NCI-H345 treated with DMSO at 0.1 percent for 48 hours (cell line): ENCODE measurements around the gene HRG.
"Not testable (repeated sequence)": the region's sequence is repeated elsewhere in the genome, so short reads cannot be mapped to it uniquely, and the experiment has no call there.

Experiments used
- DNase-seq: peaks from one replicate; lab custom pipeline; 2025; ENCODE audit not compliant: unreplicated experiment; lab: John Stamatoyannopoulos, UW

The HRG gene

DNA sequence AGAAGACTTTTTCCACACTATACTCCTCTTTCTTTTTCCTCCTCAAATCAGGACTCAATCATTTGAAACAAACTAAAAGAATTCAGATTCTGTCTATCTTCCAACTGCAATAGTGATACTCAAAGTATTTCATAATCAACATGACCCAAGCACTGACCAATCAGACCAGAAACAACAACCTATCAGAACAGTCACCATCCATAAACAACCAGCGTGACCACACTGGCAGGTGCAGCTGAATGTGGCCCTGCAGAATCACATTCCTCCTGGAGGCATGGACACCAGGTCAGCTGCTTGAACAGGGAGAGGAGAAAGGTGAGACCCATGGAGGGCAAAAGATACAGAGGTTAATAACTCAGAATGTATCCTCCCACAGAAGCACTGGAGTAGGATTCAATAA is 13.3 kb downstream of the HRG start:
- DNase-seq = no peak

DNA sequence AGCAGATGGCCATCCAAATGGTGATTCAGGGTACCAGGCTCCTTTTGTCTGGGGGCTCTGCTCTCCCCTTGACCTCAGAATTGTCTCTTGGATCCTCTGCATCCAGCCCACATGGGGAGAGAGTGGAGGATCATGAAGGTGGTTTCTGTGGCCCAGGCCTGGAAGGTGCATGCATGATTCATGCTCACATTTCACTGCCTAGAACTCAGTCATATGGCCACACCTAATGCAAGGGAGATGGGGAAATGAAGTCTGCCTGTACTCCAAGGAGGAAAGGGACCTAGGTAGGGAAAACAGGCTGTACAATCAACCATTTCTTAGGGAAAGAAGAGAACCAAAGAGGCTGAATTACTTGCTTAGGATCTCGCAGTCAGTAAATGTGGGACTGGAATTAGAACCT is 15.1 kb downstream of the HRG start:
- DNase-seq = no peak

DNA sequence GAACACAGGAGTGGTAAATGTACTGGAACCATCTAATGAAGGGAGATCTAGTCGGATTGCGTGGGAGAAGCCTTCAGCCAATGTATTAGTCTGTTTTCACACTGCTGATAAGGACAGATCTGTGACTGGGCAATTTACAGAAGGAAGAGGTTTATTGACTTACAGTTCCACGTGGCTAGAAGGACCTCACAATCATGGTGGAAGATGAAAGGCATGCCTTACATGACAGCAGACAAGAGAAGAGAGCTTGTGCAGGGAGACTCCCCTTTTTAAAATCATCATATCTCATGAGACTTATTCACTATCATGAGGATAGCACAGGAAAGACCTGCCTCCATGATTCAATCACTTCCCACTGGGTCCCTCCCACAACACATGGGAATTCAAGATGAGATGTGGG is 17.0 kb downstream of the HRG start:
- no peak for DNase-seq

DNA sequence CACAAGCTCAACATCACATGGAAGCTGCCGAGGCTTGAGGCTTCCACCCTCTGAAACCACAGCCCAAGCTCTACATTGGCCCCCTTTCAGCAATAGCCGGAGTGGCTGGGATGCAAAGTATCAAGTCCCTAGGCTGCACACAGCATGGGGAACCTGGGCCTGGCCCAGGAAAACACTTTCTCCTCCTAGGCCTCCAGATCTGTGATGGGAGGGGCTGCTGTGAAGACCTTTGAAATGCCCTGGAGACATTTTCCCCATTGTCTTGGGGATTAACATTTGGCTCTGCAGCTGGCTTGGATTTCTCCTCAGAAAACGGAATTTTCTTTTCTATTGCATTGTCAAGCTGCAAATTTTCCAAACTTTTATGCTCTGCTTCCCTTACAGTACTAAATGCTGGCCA is 18.2 kb downstream of the HRG start:
- no peak for DNase-seq

DNA sequence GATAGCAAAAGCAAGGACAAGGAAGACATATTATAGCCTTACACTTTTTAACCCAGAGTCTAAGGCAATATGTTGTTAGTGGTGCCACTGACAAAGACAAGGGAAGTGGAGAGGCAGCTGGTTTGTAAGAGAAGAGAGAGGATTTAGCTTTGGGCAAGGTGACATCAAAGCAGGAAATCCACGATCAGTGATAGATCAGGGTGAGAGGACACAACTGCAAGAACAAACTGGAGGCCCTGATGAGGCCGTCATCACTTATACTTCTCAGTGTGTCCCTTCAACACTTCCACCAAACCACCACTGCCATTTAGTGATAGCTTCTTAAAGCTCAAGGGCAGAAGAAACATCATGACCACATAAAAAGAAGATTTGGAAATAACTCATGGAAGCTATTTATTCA is 20.7 kb downstream of the HRG start:
- DNase-seq = not testable (repeated sequence)

DNA sequence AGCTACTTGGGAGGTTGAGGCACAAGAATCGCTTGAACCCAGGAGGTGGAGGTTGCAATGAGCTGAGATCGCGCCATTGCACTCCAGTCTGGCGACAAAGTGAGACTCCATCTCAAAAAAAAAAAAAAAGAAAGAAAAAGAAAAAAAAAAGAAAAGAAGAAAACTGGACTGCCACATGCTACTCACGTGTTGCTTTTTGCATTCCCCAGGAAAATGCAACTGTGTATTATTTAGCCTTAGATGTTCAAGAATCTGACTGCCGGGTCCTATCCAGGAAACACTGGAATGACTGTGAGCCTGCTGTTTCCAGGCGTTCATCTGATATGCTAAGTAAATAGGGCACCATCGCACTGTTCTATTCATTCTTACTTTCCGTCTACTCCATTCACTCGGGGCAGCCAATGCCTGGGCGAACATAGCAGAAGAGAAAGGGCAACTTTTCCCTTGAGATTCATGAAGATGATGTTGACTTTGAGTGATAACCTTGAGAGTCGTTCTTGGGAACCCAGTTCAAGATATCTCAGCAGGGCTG is 21.4 kb downstream of the HRG start:
- DNase-seq = no peak

DNA sequence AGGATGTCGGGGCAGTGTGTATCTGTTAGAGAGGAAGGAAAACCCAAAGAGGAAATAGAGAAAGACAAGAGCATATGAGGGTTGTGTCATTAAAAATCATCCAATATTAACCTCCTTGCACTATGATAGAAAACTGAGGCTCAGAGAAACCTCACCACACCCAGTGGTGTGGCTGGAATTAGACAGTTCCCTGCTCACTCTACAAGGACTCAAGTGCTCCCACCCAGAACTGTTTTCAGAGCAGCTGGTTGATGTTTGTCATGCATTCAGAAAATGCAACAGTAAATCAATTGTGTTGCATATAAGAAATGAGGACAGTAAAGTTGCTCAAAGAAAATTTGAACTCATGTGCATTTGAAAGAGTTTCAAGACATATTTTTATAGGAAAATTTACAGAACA is 24.5 kb downstream of the HRG start:
- DNase-seq = not testable (repeated sequence)

DNA sequence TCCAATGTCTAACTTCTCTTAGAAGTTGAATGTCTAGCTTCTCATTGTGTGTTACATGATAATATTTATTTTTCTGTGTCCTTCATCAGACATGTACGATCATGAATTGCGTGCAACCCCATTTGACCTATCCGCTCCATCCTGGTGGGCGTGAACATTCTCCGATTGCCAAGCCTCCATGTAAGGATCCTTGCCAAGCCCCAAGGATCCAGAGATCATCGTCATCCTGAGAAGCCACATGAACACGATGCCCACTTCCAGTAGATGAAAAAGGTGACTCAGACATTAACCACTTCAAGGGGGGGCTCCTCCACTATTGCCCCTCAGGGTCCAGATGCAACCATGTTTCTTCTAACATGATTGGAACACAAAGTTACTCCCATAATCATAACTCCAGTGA is 25.9 kb downstream of the HRG start:
- no peak for DNase-seq

DNA sequence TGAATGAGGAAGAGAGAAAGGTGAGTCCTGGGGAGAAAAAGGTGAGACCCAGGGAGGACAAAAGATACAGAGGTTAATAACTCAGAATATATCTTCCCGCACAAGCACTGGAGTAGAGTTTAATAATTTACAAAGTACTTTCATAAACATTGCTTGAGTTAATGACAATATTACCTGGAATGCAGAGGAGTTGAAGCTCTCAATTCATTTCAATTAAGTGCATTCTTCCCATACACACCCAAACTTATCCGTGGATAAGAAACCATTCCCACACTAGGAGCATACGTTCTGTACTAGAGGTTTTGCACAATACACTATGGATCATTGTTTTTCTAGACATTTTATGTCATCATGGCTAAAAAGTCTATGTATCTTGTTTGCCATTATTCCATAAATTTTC is 28.0 kb downstream of the HRG start:
- no peak for DNase-seq

DNA sequence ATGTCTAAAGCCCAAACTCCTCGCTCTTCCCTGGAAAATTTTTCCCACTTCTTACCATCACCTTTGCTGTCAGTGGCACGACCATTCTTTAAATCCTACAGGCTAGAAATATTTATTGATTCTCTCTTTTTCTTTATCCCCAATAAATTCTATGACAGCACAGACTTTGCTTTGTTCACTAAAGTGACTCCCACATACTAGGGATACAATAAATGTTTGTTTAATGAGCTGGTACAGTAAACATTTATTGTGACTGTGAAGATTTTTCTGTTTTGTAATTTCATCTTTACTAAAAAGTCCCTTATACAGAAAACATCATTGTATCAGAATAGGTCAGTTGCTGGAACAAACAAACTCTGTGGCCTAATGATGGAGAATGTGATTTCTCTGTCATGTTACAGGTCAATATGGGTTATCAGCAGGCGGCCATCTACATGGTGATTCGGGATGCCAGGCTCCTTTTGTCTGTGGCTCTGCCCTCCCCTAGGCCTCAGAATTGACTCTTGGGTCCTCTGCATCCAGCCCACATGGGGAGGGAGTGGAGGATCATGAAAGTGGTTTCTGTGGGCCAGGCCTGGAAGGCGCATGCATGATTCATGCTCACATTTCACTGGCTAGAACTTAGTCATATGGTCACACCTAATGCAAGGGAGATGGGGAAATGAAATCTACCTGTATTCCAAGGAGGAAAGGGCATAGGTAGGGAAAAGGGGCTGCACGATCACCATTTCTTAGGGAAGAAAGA is 28.6 kb downstream of the HRG start:
- DNase-seq = no peak

DNA sequence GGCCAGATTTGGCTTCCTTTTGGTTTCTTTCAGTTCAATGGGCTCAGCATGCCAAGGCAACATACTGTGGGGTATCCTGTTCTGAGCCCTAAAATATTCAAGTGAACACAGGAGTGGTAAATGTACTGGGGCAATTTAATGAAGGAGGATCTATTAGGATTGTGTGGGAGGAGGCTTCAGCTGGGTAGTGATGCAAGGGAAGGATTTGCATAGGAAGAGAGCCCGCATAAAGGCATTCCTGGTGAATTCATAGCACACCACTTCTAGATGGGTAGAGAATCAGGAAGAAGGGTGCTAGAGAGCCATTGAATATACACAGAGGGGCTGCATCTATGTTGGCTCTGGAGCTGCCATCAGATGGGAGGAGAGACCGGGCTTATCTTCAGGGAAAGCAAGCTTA is 30.7 kb downstream of the HRG start:
- no peak for DNase-seq

DNA sequence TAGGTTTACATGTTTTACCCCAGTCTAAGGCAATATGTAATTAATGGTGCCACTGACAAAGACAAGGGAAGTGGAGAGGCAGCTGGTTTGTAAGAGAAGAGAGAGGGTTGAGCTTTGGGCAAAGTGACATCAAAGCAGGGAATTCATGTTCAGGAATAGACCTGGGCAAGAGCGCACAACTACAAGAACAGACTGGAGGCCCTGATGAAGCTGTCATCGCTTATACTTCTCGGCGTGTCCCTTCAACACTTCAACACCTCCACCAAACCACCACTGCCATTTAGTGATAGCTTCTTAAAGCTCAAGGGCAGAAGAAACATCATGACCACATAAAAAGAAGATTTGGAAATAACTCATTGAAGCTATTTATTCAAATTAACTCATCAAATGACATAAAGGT is 31.7 kb downstream of the HRG start:
- DNase-seq = no peak

DNA sequence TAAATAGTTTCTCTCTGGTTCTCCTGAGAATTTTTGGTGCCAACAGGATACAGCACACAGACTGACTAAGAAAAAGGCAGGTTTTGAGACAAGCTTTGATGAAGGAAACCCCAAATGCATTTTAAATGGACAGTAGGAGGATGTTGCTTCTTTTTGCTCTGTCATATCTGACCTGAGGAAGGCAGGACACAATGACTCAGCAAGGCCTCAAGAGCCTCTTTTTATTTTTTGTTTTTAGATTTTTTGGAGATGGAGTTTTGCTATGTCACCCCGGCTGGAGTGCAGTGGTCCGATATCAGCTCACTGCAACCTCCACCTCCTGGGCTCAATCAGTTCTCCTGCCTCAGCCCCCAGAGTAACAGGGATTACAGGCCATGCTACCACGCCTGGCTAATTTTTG is 34.5 kb downstream of the HRG start:
- DNase-seq = no peak

DNA sequence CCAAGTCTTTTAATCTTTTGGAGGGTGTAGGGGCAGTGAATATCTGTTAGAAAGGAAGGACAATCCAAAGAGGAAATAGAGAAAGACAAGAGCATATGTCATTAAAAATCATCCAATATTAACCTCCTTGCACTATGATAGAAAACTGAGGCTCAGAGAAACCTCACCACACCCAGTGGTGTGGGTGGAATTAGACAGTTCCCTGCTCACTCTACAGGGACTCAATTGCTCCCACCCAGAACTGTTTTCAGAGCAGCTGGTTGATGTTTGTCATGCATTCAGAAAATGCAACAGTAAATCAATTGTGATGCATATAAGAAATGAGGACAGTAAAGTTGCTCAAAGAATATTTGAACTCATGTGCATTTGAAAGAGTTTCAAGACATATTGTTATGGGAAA is 36.6 kb downstream of the HRG start:
- not testable (repeated sequence) for DNase-seq

DNA sequence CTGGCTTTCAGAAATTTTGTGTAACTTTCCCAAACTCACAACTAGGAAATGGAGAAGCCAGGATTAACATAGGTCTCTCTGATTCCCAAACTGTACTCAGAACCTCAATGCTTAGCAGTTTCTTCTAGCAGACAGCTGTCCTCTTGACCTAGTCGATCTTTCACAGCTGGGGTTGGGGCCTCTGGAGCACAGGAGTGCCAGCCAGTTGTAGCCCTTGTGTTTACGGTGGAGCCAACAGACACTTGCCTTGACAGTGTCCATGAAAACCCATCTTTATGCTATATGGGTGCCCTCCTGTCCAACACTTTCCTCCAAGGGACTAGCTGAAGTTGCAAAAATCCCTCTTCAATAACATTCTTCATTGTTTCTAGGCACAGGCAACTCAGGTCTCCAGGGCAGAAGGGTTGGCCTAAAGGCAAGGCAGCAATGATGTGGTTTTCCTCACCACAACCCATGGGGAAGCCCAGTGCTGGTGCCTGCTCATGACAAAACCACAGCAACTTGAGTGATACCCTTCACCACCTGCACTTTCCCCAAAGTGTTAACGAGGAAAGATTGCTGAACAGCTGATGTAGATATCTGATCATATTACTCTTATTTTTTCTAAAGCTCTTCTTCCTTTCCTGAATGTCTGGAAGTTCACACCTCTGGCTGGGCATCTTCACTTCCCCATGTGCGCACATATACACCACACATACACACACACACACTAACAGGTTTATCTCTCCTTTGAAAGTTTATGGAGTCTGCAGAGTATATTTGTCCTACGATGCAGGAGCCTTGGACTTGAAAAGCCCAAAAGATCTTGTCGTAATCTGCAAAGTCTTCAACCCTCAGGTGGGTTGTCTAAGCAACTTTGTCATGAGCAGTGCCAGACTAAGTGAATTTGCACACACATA is 40.3 kb downstream of the HRG start:
- DNase-seq = no peak

DNA sequence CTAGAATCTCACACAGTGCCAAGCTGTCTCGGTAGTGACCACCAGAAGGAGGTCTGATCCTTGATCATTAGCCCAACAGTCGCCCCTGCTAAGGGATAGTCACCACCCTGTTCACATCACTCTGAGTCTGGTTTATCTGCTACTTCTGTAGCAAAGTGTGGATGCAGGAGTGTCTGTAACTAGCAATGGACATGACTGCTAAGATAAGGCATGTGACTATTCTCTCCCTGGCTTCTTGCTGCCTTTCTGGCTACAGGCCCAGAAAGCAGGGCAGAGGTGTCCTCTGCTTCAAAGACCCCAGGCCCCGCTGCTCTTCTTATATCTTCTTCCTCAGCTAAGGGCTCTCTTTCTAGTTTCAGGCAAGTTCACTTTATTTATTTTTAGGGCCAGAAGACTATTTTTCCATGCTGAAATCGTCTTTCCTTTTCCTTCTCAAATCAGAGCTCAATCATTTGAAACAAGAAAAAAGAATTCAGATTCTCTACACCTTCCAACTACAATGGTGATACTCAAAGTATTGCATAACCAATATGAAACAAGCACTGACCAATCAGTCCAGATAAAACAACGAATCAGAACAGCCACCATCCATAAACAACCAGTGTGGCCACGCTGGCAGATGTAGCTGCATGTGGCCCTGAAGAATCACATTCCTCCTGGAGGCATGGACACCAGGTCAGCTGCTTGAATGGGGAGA is 43.3 kb downstream of the HRG start:
- no peak for DNase-seq

DNA sequence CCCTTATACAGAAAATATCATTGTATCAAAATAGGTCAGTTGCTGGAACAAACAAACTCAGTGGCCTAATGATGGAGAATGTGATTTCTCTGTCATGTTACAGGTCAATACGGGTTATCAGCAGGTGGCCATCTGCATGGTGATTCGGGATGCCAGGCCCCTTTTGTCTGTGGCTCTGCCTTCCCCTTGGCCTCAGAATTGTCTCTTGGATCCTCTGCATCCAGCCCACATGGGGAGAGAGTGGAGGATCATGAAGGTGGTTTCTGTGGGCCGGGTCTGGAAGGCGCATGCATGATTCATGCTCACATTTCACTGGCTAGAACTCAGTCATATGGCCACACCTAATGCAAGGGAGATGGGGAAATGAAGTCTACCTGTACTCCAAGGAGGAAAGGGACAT is 44.9 kb downstream of the HRG start:
- not testable (repeated sequence) for DNase-seq

DNA sequence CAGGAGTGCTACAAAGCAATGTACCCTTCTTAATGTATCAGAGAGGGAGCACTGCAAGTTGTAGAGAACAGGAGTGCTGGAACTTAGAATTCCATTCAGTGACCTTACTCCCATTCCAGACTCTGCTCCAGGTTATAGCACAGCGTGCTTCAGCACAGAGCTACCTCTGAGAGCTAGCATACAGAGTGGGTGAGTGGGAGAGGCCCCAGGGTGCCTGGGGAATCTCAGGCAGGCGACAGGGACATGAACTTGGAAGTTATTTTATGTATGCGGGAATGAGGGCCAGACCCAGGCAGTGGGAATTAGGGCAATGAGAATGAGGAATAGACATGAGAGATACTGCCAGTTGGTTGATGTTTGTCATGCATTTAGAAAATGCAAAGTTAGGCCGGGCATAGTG is 47.7 kb downstream of the HRG start:
- no peak for DNase-seq

DNA sequence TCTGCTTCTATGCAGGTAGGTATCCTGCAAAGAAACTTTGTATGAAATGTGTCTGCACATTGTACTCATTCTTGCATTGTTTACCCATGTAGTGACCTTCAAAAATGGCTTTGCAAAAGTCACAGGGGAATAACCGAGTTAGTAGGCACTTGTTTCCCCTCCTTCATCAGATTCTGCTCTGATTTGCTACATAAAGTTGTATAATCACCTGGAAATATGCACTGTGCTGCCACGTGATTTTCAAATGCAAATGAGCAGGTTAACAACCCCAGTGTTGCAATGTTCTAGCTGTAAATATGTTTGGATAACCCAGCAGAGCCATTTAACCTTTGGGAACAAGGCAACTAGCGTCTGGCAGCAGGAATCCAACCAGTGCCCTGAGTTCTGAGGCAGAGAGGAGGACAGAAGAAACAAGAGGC is 51.2 kb downstream of the HRG start, which contains the start of gene KNG1:
TSS of gene KNG1 (plus strand) at position 321 of the 419 bp plus-strand sequence. CDS start 184 bp downstream, outside the sequence.
- no peak for DNase-seq

DNA sequence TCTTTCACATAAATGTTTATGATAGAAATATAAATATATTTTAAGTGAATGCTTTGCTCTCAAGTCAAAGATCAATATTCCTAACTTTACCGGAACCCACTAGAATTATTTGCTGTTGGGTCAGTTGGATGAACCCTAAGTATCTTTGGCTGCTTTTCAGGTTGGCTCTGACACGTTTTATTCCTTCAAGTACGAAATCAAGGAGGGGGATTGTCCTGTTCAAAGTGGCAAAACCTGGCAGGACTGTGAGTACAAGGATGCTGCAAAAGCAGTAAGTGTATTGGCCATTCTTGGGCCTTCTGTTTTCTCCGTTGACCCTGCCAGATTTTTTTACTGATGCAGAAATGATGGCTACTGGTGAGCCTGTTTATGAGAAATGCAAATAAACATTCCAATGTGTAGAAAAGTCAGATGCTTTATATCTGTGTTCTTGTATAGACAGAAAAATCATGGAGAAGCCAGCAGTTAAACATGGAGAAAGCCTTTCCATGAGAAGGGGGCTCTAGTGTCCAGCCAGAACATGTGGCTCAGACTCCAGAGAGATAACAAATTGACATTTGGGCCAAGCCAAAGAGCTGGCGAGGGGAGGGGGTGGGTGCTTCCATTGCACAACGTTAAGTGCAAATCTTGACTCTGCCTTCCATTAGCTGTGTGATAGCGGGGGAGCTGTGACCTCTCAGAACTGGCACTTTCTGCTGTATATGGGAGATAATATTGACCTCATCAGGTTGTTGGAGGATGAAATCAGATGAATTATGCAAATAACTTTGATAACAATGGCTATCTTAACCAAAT is 54.3 kb downstream of the HRG start:
- DNase-seq = no peak

DNA sequence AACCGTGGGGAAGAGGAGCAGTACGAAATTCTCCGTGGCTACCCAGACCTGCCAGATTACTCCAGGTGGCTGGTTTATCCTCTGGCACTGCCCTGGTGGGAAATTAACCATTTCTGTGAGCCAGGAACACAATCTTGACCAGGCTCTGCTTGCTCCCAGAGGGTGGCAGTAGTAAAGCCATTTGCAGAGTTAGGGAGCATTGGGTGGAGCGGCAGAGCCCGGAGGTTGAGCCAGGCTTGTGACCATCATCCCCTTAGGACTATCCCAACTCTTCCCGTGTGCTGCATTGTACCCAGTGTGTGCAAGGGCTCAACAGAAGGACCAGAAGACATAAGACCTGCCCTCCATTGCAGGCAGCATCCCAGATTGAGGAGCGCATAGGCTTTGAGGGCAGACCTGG is 56.6 kb downstream of the HRG start:
- no peak for DNase-seq
